Medulla oblongata (tissue), 1 donor: ENCODE results near the gene BORCS6.

Source experiments
- DNase-seq: peaks from one replicate; pipeline ENCODE4 v3.0.0-alpha.2; 2015; ENCODE audit errors: extremely low spot score

BORCS6 gene

DNA sequence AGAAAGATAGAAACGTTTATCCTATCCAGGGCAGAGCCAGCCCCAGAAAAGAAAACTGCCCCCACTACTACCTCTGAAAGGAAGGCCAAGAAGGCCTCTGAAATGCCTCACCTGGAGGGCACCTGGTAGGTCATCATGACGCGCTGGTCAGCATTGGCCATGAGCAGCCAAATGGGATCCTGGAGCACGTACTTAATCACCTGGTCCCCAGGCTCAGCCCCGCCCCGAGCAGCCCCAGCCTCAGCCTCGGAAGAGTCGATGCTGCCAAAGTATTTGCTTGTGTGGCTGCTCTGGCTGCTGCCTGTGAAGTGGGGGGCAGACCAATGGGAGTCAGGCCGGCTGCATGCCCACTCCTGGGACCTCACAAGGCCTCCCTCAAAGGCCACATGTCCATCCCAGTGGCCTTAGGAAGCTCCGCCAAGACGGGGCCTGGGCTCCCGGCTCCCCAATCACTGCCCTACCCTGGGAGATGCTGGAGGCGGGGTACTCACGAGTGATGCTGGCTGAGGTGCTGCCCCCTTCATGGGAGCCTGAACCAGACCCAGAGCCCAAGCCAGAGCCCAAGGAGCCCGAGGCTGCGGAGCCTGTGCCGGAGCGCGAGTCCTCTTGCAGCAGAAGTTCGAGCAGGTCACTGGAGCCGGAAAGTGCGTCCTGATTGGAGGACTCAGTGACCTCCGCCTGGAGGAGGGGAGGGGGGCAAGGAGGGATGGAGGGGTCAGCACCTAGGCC, 47.7 kb downstream of the BORCS6 start:
- no peak for DNase-seq

DNA sequence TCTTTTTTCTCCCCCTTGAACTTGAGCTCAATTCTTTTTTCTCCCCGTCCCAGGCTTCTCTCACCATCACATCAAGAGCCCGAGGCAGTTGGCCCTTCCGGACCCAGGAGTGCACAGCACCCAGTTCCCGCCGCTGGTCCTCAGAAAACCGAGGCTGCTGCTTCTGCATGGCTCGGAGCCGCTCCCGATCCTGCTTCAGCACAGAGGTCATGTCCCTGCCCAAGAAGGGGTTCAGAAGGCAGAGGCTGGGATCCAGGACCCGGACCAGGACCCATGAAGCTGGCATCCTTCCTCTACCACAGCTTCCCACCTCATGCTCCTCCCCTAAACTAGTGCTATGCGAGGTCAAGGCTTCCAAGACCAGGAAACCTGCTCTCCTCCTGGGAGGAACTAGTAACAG, 48.2 kb downstream of the BORCS6 start:
- DNase-seq = no peak

DNA sequence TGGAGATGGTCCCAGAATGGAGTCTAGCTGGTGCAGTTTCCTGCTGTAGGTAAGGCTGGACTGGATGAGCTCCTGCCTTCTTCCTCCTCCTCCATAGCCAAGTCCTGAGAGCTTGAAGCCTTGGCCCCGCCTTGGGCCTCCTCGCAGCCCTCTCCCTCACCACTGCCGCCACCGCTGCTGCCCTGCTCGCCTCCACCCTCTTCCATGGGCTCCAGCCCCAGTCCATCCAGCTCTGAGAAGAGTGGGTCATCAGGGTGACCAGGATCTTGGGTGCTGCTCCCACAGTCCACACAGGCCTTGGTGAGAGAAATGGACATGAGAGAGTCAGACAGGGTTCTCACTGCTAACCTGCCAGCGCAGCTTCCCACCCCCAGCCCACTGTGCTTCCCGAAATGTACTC, 48.9 kb downstream of the BORCS6 start:
- no peak for DNase-seq

DNA sequence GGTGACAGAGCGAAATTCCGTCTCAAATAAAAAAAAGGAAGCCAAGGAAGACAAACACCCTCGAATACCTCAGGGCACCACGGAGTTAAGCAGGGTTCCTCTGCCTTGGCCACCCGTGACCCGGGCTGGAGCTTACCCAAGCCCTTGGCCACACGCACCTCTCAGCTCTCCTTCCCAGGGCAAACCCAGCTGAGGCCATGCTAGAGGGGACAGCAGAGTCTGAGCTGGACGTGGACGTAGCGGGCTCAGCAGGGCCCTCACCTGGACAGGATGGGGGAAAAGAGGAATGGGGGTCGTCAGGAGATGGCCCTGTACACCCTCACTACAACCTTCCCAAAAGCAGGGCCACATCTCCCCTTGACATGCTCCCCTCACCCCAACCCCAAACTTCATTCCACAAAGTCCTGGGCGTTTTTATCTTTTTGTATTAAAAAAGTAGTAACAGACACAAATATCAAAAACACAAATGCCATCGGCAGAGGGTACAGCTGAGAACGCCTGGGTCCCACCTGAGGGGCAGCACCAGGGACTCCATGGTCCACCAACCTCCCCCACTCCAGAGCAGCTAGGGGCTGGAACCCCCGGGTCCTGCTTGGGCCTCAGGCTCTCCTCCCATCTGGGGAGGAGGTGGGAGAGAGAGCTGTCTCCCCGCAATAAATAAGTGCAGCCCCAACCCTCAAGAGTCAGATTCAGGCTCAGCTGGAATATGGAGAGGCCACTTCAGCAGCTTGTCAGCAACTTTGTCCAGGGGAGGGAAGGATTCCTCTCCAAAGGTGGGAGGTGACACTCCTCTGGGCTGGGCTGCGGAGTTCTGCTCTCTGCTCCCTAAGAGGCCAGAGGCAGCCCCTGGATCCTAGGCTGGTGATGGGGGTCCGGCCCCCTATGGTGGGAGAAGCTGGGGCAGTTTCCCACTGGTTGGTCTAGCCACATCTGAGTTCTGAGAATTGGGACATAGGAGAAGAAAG, 49.6 kb downstream of the BORCS6 start:
- no peak for DNase-seq

DNA sequence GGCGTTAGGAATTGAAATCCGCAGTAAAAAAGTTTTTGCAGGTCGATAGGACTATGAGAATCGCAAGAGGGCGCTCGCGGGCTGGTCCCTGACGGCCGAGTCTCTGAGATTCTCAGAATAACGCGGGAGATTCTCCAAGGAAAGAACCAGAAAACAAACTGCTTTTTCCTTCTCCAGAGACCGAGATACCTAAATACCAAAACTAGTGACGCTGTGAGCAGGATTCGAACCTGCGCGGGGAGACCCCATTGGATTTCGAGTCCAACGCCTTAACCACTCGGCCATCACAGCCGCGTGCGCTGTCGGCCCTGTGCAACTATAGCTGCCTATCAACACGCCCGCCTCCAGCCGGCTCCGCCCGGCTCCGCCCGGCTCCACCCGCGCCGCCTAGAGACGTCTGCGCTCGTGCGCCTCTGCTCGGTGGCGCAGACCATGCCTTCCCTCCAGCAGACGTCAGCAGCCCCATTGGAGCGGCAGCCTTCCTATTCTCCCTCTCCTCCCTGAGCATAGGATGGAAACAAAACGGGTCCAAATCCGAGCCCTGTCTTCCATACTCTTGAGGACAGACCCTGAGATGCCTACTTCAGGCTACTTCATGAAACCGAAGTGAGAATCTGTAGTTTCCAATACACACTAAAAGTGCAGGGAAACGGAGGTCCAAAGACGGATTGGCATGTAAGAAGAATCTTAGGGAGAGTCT, 51.2 kb downstream of the BORCS6 start:
- DNase-seq = peak; percentile 95

DNA sequence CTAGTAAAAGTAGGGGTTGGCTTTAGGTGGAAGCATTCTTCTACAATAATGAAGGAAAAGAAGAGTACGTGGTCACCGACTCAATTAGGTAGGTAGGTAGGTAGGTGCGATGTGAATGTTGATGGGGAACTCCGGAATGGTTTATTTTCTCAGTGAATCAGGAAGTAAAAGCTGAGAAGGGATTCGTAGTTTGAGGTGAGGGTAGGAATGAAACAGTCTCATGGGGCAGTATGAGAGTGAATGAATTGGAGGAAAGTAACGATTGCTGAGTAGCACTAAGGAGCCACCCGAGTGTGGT, 51.7 kb downstream of the BORCS6 start:
- no peak for DNase-seq
